Stomach (tissue), 19 donors: ENCODE data around the gene NFILZ. TPM values are rescaled to one million over a fixed set of nuclear protein-coding genes. Genes with fewer than 3 reads are reported as not detected.

Experiments used
- DNase-seq, 2 donors: peaks; one replicate each; pipeline versions ENCODE4 v3.0.0 to v3.0.0-alpha.2; 2013 to 2019
- H3K27ac ChIP-seq, 5 donors: fragments of 200-600 bp in 4 of 5; sonication (generic) in 4 of 5; one replicate each; pipeline ENCODE4 v1.5.1; 2013 to 2019; ENCODE audit warnings: mild to moderate bottlenecking in 1 of 5, moderate library complexity in 1 of 5
- H3K27me3 ChIP-seq, 3 donors: fragments of 200-600 bp; sonication (generic); one replicate each; pipeline ENCODE4 v1.5.1; 2017 to 2019; ENCODE audit warnings: mixed run types in 1 of 3
- H3K36me3 ChIP-seq, 4 donors: fragments of 200-600 bp; sonication (generic); 1 replicate in 3 of 4; 2 replicates in 1 of 4; pipeline ENCODE4 v1.5.1; 2016 to 2019
- H3K4me1 ChIP-seq, 4 donors: fragments of 200-600 bp; sonication (generic); one replicate each; pipeline ENCODE4 v1.5.1; 2016 to 2019
- H3K4me3 ChIP-seq, 4 donors: fragments of 200-600 bp; sonication (generic) in 3 of 4; one replicate each; pipeline ENCODE4 v1.5.1; 2016 to 2019; ENCODE audit warnings: mild to moderate bottlenecking in 1 of 4
- H3K9me3 ChIP-seq, 4 donors: fragments of 200-600 bp; sonication (generic); one replicate each; pipeline ENCODE4 v1.5.1; 2016 to 2019
- EP300 ChIP-seq: sonication (generic); formaldehyde crosslinking; IDR thresholded peaks from one replicate; pipeline ENCODE4 v1.6.1; 2017; ENCODE audit warnings: antibody characterized with exemption
- POLR2A ChIP-seq, 4 donors: fragments of 450-650 bp; IDR thresholded peaks; one replicate each; pipeline ENCODE4 v1.6.1; 2016; ENCODE audit warnings: antibody characterized with exemption in 4 of 4, control low read depth in 2 of 4, mild to moderate bottlenecking in 1 of 4, moderate library complexity in 1 of 4
- POLR2AphosphoS5 ChIP-seq, 3 donors: sonication (generic); formaldehyde crosslinking; IDR thresholded peaks; one replicate each; pipeline ENCODE4 v1.6.1; 2016; ENCODE audit warnings: antibody characterized with exemption in 3 of 3
- WGBS, 5 donors: extraction: QIAGEN DNeasy Blood & Tissue Kit in 3 of 5; methylation state at CpG; one replicate each; pipeline versions ENCODE4 v1.1.5 to v1.1.7; 2013 to 2018; 5-methylcytosine and 5-hydroxymethylcytosine counted together
- intact Hi-C: fragments of 100-400 bp; cut with DNase I; formaldehyde crosslinking; loops from one replicate; pipeline ENCODE4 v1.15.1; 2023; ENCODE audit warnings: low total_unique reads
- long read RNA-seq, 10 donors: transcript quantifications; one replicate each; lab custom pipeline, GENCODE V29; 2026
- polyA plus RNA-seq, 3 donors: library from polyadenylated mRNA; stranded (reverse); fragments of 200-250 nt; gene quantifications; one replicate each; pipeline ENCODE4 v1.2.3, GENCODE V29; 2013
- total RNA-seq, 5 donors: library from RNA; depleted of rRNA; stranded (reverse); fragments of >200 nt; gene quantifications; one replicate each; pipeline versions ENCODE4 v1.1.0 to v1.2.3, GENCODE V29; 2014 to 2016
- TF ChIP-seq, protein P1 (sequence below), 7 experiments: fragments of 450-650 bp in 4 of 7; fragments of 200-600 bp in 3 of 7; sonication (generic) in 3 of 7; IDR thresholded peaks; one replicate each; pipeline ENCODE4 v1.5.1; 2016 to 2019; ENCODE audit warnings: antibody characterized with exemption in 7 of 7, control low read depth in 2 of 7, mild to moderate bottlenecking in 1 of 7
- donor health status: healthy with polysubstance abuse.
- donor health status: Bipolar disorder and iron deficiency.
- donor health status: healthy.

NFILZ gene
- total RNA-seq: not detected
- not detected for polyA plus RNA-seq
- long read RNA-seq, donor 1: 0 reads
- long read RNA-seq, donor 2: 0 reads
- long read RNA-seq, donor 3: 0 reads
- long read RNA-seq, donor 4: 0 reads
- long read RNA-seq, donor 5: 0 reads
- long read RNA-seq, donor 6: 0 reads
- long read RNA-seq, donor 7: 0 reads
- long read RNA-seq, donor 8: 0 reads
- long read RNA-seq, donor 9: 0 reads
- long read RNA-seq, donor 10: 0 reads

- Histone ChIP-seq H3K27me3 (no peaks in the 10 kb centered on the region), H3K36me3 (no peaks in the 10 kb centered on the region), H3K4me3 (no peak within 1 kb of the TSS), H3K27ac (peak within 1 kb of the TSS in 2 of 5 donors; percentile 26 to 59), H3K9me3 (peaks cover 0 to 27% (median 9%) of the 10 kb centered on the region in 4 donors), H3K4me1 (peaks cover 0 to 11% (median 0%) of the 10 kb centered on the region in 4 donors)
- intact Hi-C loops: no loop called here
- TF ChIP-seq, protein P1, sequence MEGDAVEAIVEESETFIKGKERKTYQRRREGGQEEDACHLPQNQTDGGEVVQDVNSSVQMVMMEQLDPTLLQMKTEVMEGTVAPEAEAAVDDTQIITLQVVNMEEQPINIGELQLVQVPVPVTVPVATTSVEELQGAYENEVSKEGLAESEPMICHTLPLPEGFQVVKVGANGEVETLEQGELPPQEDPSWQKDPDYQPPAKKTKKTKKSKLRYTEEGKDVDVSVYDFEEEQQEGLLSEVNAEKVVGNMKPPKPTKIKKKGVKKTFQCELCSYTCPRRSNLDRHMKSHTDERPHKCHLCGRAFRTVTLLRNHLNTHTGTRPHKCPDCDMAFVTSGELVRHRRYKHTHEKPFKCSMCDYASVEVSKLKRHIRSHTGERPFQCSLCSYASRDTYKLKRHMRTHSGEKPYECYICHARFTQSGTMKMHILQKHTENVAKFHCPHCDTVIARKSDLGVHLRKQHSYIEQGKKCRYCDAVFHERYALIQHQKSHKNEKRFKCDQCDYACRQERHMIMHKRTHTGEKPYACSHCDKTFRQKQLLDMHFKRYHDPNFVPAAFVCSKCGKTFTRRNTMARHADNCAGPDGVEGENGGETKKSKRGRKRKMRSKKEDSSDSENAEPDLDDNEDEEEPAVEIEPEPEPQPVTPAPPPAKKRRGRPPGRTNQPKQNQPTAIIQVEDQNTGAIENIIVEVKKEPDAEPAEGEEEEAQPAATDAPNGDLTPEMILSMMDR (IDR thresholded peaks at IDR 0.05): no peak
- TF ChIP-seq POLR2AphosphoS5 (IDR thresholded peaks at IDR 0.05): no peak
- TF ChIP-seq EP300: no peak
- TF ChIP-seq POLR2A (IDR thresholded peaks at IDR 0.05): no peak
- DNase-seq: no peak
- WGBS, 5 donors: 87 to 92% (median 91%) methylated on average over 10 to 11 of the region's 11 CpGs
Measured at GRCh38 chr19:8629996-8630683, at the start of gene NFILZ. TSS of gene NFILZ (plus strand) at chr19:8630633. CDS start at chr19:8676766, 46,133 bp downstream.

DNA sequence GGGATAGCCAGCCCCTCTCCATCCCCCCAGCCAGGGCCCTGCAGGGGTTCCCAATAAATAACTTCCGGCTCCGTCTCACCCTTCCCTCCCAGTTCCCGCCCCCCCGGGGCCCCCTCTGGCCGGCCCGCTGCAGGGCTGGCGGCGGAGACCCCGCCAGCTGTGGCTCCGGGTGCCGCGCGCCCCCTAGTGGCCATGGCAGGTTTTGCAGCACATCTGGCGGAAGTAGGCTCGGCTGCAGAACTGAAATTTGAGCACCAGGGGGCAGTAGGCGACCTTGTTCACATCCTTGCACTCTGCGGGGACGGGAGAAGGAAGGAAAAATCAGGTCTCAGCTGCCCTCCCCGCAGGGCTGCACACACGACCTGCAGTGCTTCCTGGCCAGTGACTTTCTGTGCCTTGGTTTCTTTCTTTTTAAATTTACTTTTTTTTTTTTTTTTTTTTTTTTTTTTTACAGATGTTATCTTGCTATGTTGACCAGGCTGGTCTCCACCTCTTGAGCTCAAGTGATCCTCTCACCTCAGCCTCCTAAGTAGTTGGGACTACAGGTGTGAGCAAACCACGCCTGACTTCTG, 49.6 kb upstream of the NFILZ start:
- Histone ChIP-seq H3K36me3 (peaks cover 0 to 15% (median 4%) of the 10 kb centered on the region in 4 donors), H3K27me3 (peaks cover 0 to 46% (median 17%) of the 10 kb centered on the region in 3 donors), H3K27ac (no peak overlapping the region), H3K4me3 (no peak overlapping the region), H3K9me3 (no peaks in the 10 kb centered on the region), H3K4me1 (peaks cover 0 to 35% (median 14%) of the 10 kb centered on the region in 4 donors)
- TF ChIP-seq POLR2A (IDR thresholded peaks at IDR 0.05) (no peak), POLR2AphosphoS5 (IDR thresholded peaks at IDR 0.05) (peak in 1 of 3 donors; percentile 76), EP300 (no peak)
- TF ChIP-seq, protein P1 (IDR thresholded peaks at IDR 0.05): peak in 5 of 7 experiments; percentile 92 to 99 (median 98)
- DNase-seq: peak; percentile 84 to 94
- 4 to 7% (median 5%) methylated on average over 11 to 21 of the region's 21 CpGs for WGBS, 5 donors
- intact Hi-C loops: no loop called here

- 51 to 78% (median 72%) methylated on average over 40 to 71 of the region's 71 CpGs for WGBS, 5 donors
- TF ChIP-seq, protein P1 (IDR thresholded peaks at IDR 0.05): no peak
- no peak for TF ChIP-seq POLR2AphosphoS5 (IDR thresholded peaks at IDR 0.05)
- TF ChIP-seq POLR2A (IDR thresholded peaks at IDR 0.05): no peak
- TF ChIP-seq EP300: no peak
- DNase-seq: no peak
- no peak overlapping the region for H3K4me3 ChIP-seq
- peaks cover 0 to 48% (median 19%) of the 10 kb centered on the region in 4 donors for H3K36me3 ChIP-seq
- no peak overlapping the region for H3K27ac ChIP-seq
- intact Hi-C loops: no loop called here
- H3K27me3 ChIP-seq: peaks cover 0 to 19% (median 0%) of the 10 kb centered on the region in 3 donors
- no peaks in the 10 kb centered on the region for H3K9me3 ChIP-seq
- H3K4me1 ChIP-seq: peaks cover 0 to 8% (median 7%) of the 10 kb centered on the region in 4 donors
Measured at GRCh38 chr19:8584965-8585893, 45.2 kb upstream of the NFILZ start.
